Activated CD4-positive, alpha-beta T cell treated with anti-CD3 and anti-CD28 coated beads, Interleukin-2, amount 50 U/mL, for 1 hour (primary cell): Measurements from ENCODE around the gene OR7D2.
"Not testable (repeated sequence)": the region's sequence is repeated elsewhere in the genome, so short reads cannot be mapped to it uniquely, and the experiment has no call there.

Experiments used
- DNase-seq: peaks from one replicate; pipeline ENCODE4 v3.0.0-alpha.2; 2020

Gene OR7D2

GRCh38 chr19:9178901-9179300 lies at the start of gene OR7D2:
Gene OR7D2, plus strand, starts transcription at chr19:9178979. Its CDS starts 6,803 bp downstream, at chr19:9185782.
- DNase-seq, result no peak

DNA sequence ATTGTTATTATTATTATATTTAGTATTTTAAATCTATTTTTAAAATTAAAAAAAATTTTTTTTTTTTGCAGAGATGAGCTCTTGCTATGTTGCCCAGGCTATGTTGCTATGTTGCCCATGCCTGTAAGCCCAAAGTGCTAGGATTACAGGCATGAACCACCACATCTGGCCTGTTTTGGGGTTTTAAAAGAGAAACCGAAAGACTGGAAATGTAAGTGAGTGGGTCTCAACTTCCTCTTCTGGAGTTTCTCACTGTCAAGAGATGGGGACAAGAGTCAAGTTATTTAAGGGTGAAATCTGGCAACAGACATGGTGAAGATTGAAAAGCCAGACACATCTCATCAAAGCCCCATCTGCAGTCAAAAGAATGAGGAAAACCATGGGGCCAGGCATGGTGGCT lies 47.8 kb upstream of the OR7D2 start:
- no peak for DNase-seq

- no peak for DNase-seq
Observed at GRCh38 chr19:9132422-9132821, 46.4 kb upstream of the OR7D2 start.

GRCh38 chr19:9139609-9140158 lies 39.1 kb upstream of the OR7D2 start:
- DNase-seq, result no peak

- DNase-seq, result peak; percentile 88
Observed at GRCh38 chr19:9140159-9140874, 38.5 kb upstream of the OR7D2 start, which contains the start of gene ZNF317. Gene ZNF317, plus strand, starts transcription at chr19:9140397. Its CDS starts 15,620 bp downstream, at chr19:9156017.

GRCh38 chr19:9144920-9145319 lies 33.9 kb upstream of the OR7D2 start:
- no peak for DNase-seq

DNA sequence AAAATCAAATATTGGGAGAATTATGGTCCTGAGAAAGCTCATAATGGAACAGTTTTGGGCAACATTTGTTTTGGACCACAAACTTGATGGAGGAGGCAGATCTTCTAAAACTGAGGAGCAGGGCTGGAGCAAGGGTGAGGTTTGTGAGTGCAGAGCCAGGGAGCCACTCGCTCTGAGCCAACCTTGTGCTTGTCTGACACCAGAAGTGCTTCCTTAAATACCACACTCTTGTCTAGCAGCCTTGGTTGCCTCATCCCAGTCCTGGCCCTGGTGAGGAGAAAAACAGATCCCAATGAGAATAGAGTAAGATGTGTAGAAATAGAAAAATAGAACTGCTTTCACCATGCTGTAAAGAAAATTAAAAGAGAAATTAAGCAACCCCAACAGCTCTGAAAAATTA lies 31.9 kb upstream of the OR7D2 start:
- no peak for DNase-seq

DNA sequence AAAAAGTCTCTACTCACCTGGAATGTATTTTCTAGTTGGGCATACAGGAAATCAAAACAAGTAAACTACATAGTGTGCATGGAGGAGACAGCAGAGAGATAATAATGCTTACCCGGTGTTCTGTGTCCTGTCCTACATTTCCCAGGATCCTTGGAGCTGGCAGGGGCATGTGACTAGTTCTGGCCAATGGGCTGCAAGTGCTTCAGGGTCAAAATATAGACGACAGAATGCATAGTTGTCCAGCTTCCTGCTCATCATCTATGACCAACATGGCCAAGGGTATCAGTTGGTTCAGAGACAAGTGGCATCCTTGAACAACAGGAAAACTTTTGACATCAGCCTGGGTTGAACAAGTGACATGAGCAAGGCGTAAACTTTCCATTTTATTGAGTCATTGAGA lies 30.1 kb upstream of the OR7D2 start:
- DNase-seq, result no peak

DNA sequence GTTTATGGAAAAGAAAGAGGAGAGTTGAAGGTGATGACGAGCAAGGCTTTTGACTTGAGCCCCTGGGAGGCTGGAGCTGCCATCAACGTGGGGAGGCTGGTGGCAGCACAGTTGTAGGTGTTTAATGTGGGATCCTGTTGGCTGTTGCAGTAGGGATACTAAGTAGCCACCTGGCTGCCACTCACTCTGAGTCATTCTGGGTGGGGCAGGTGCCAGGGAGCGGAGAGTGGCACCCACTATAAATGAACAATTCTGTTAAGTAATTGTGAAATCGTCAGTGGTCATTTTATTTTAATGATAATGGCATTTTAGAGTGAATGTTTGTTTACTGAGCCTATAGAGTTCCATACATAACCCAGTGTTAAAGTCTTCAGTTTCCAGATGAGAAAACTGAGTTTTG lies 28.8 kb upstream of the OR7D2 start:
- DNase-seq, result no peak

GRCh38 chr19:9150650-9151049 lies 28.1 kb upstream of the OR7D2 start:
- no peak for DNase-seq

GRCh38 chr19:9151367-9151766 lies 27.4 kb upstream of the OR7D2 start:
- DNase-seq, result no peak

DNA sequence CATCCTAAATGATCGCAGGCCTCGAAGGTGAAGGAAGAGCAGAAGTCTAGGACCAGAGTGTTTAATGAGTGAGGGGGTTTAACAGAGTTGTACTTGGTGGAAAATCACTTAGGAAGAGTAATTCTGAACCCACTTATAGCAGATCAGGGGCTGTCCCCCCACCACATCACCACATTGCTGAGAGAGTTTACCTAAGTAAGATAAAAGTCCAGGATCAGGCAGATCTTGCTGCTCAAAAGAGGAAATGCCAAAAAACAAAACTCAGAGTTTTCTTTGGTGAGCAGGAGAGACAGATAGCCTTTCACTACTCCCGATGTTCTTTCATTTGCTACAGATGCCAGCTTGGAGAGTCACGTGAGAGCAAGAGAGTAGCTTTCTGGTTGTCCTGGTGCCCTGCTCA lies 23.2 kb upstream of the OR7D2 start:
- no peak for DNase-seq

DNA sequence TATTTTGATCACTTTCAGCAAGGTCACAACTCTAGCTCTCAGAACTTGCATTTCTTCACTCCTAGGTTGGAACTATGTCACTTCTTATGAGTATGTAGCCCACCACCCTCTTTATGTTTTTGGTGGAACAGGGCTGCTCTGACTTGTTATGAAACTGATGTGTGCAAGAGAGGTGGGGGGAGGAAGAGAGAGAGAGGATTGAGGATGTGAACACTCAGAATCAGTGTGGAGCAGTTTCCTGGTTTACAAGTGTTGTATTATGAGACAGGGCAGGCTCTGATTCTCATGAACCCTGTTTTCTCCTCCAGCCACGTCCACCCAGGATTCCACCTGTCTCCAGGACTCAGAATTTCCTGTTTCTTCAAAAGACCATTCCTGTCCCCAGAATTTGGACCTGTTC lies 22.5 kb upstream of the OR7D2 start:
- DNase-seq, result no peak

DNA sequence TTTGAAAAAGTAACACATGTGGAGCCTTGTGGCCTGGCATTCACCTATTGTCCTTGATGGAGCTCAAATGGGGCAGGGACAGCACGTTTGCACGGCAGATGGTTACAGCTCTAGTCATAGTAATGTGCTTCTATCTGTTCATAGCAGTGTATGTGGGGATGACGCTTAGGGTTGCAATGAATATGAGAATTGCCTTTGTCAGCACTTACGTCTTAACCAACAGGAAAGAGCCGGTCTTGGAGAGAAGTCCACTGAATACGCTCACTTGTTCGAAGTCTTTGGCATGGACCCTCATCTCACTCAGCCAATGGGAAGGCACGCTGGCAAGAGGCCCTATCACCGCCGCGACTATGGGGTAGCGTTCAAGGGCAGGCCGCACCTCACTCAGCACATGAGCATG lies 18.9 kb upstream of the OR7D2 start:
- no peak for DNase-seq

DNA sequence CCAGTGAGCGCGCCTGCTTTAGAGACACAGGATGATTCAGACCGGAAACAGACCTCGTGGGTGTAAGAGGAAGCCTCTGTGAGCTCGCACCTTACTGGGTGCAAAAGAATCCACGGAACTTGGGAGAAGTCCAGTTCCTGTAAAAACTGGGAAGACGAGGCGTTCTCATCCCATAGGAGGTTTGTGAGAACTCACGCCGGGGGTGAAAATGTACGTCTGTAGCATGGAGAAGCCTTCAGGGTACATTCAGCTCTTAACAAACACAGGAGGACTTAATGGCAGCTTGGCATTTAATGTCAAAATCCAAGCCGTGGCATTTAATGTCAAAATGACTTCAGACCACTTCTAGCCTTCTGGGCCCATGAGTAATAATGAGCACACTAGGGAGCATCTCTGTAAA lies 17.4 kb upstream of the OR7D2 start:
- no peak for DNase-seq

GRCh38 chr19:9165261-9165660 lies 13.5 kb upstream of the OR7D2 start:
- DNase-seq, result no peak

GRCh38 chr19:9166846-9167245 lies 11.9 kb upstream of the OR7D2 start:
- DNase-seq, result no peak

GRCh38 chr19:9171393-9171991 lies 7.3 kb upstream of the OR7D2 start:
- no peak for DNase-seq

GRCh38 chr19:9175326-9175725 lies 3.5 kb upstream of the OR7D2 start:
- DNase-seq, result no peak

GRCh38 chr19:9183000-9183399 lies 4.2 kb downstream of the OR7D2 start:
- no peak for DNase-seq

GRCh38 chr19:9187191-9187590 lies 8.4 kb downstream of the OR7D2 start:
- DNase-seq, result no peak

GRCh38 chr19:9189535-9189934 lies 10.8 kb downstream of the OR7D2 start:
- DNase-seq, result no peak

GRCh38 chr19:9198044-9198443 lies 19.3 kb downstream of the OR7D2 start:
- DNase-seq, result not testable (repeated sequence)

DNA sequence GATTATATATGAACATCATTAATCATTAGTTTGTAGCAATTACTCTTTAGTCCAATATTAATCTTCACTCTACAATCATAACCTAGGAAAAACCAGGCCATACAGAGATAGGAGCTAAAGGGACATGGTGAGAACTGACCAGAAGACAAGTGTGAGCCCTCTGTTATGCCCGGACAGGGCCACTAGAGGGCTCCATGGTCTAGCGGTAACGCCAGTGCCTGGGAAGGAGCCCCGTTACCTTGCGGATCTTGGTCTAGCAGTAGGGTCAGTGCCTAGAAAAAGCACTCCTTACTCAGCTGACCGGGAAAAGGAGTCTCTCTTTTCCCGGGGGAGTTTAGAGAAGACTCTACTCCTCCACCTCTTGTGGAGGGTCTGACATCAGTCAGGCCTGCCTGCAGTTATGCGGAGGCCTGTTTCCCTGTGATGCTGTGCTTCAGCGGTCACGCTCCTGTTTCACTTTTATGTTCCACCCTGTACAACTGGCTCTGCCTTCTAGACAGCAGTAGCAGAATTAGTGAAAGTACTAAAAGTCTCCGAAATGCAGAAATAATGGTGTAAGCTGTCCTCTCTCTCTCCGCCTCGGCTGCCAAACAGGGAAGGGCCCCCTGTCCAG lies 26.8 kb downstream of the OR7D2 start:
- peak; percentile 59 for DNase-seq
